ENCODE data around the gene DAO.

GRCh38 chr12:108854451-108855283 is 25.2 kb upstream of the DAO start:
- TF ChIP-seq, protein P1, sequence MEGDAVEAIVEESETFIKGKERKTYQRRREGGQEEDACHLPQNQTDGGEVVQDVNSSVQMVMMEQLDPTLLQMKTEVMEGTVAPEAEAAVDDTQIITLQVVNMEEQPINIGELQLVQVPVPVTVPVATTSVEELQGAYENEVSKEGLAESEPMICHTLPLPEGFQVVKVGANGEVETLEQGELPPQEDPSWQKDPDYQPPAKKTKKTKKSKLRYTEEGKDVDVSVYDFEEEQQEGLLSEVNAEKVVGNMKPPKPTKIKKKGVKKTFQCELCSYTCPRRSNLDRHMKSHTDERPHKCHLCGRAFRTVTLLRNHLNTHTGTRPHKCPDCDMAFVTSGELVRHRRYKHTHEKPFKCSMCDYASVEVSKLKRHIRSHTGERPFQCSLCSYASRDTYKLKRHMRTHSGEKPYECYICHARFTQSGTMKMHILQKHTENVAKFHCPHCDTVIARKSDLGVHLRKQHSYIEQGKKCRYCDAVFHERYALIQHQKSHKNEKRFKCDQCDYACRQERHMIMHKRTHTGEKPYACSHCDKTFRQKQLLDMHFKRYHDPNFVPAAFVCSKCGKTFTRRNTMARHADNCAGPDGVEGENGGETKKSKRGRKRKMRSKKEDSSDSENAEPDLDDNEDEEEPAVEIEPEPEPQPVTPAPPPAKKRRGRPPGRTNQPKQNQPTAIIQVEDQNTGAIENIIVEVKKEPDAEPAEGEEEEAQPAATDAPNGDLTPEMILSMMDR (IDR thresholded peaks at IDR 0.05) = peak in 1 of 4 experiments; percentile 12
- TF ChIP-seq EP300 (IDR thresholded peaks at IDR 0.05) (no peak), POLR2A (IDR thresholded peaks at IDR 0.05) (no peak), POLR2AphosphoS5 (IDR thresholded peaks at IDR 0.05) (peak; percentile 90)
